Stimulated activated naive CD8-positive, alpha-beta T cell treated with anti-CD3 and anti-CD28 coated beads, Interleukin-15, Interleukin-2, amounts not matched to agents 100 ng/mL and 50 ng/mL, for 24 hours (primary cell): ENCODE data around the gene PKN1.
"Not testable (repeated sequence)": the region's sequence is repeated elsewhere in the genome, so short reads cannot be mapped to it uniquely, and the experiment has no call there.

Source experiments
- H3K27ac Mint-ChIP-seq: one replicate; pipeline ENCODE4 v1.8.0; 2021; ENCODE audit warnings: mild to moderate bottlenecking, mixed read lengths
- H3K27me3 Mint-ChIP-seq: one replicate; pipeline ENCODE4 v1.8.0; 2021; ENCODE audit warnings: mixed read lengths
- H3K36me3 Mint-ChIP-seq: one replicate; pipeline ENCODE4 v1.8.0; 2021; ENCODE audit warnings: low read depth, mixed read lengths
- H3K4me1 Mint-ChIP-seq: one replicate; pipeline ENCODE4 v1.8.0; 2021; ENCODE audit warnings: low read depth, mixed read lengths
- H3K4me3 Mint-ChIP-seq: one replicate; pipeline ENCODE4 v1.8.0; 2021; ENCODE audit warnings: mild to moderate bottlenecking, mixed read lengths
- H3K9me3 Mint-ChIP-seq: one replicate; pipeline ENCODE4 v1.8.0; 2021; ENCODE audit warnings: mixed read lengths

The PKN1 gene

DNA sequence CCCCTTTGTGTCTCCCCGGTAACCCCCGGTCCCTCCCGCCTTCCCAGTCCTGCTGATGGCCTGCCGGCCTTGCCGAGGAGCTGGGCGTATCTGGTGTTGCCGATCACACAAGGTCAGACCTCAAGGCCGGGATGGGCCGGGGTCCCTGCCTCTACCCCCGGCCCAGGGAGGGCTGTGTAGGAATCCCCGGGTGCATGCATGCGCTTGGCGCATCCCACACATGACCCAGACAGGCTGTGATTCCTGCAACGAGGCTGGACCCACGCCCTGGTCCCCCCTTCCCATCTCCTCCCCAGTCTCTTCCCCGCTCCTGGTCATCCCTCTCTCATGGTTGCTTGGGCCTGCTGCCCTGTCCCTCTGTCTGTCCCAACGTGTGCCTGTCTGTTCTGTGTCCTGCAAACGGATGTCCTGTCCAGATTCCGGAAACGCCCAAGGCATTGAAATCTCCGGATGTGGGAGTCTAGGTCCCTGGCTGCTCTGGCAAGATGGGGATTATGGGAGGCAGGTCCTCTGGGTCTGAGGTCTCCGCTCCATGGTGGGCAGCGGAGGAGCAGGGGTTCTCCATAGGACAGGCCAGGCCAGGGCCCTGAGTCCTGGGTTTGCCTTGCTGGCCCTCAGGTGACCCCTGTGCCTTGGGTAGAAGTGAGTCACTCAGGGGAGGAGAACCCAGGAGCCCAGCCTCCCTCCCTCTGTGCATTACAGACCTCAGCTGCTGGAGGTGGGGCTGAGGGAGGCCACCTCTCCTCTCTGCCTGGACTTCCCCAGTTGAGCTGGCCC, 1.6 kb downstream of the PKN1 start:
- Mint-ChIP-seq H3K36me3 (no peaks in the 10 kb centered on the region), H3K4me1 (peaks cover 60% of the 10 kb centered on the region), H3K27me3 (peaks cover 5% of the 10 kb centered on the region), H3K4me3 (peak overlapping the region; percentile 82), H3K9me3 (no peaks in the 10 kb centered on the region), H3K27ac (peak overlapping the region; percentile 87)

DNA sequence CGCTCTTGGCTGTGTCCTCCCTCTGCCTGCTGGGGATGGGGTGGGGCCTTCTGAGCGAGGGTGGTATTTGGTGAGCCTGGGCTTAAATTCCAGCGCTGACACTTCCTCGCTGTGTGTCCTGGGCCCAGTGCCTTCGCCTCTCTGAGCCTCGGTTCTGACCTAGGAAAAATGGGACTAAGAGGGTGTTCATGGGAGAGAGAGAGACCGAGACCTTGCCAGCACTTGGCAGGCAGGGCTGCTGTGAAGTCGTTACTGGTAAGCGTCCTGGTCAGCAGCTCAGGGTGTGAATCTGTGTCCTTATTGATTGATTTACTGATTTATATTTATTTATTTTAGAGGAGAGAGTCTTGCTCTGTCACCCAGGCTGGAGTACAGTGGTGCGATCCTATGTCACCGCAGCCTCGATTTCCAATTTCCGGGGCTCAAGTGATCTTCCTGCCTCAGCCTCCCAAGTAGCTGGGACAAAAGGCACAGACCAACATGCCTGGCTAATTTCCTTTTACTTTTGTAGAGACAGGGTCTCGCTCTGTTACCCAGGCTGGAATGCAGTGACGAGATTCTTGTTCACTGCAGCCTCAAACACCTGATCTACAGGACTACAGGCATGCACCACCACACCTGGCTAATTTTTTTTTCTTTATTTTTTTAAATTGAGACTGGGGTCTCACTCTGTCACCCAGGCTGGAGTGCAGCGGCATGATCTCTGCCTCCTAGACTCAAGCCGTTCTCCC, 2.4 kb downstream of the PKN1 start:
- Mint-ChIP-seq H3K27me3 (peaks cover 4% of the 10 kb centered on the region), H3K4me3 (peak overlapping the region; percentile 39), H3K4me1 (peaks cover 67% of the 10 kb centered on the region), H3K27ac (peak overlapping the region; percentile 40), H3K36me3 (no peaks in the 10 kb centered on the region), H3K9me3 (no peaks in the 10 kb centered on the region)

DNA sequence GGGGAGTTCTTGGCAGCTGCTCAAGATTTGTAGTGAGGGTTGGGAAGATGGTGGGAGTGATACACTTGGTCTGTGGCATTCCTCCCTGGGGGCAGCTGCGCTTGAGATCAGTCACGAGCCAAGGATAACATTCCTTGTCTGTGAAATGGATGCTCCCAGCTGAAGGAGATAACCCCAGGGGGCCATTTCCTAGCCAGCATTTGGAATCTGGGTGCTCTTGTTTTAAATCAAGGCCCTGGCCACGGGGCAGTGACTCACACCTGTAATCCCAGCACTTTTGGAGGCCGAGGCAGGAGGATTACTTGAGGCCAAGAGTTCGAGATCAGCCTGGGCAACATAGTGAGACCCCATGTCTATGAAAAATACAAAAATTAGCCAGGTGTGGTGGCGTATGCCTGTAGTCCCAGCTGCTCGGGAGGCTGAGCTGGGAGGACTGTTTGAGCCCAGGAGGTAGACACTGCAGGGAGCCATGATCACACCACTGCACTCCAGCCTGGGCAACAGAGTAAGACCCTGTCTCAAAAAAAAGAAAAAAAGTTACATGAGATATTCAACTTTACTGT, 4.6 kb downstream of the PKN1 start:
- Mint-ChIP-seq H3K27ac (peak overlapping the region; percentile 15), H3K4me3 (no peak overlapping the region), H3K4me1 (peaks cover 62% of the 10 kb centered on the region), H3K36me3 (peaks cover 7% of the 10 kb centered on the region), H3K9me3 (no peaks in the 10 kb centered on the region), H3K27me3 (no peaks in the 10 kb centered on the region)

DNA sequence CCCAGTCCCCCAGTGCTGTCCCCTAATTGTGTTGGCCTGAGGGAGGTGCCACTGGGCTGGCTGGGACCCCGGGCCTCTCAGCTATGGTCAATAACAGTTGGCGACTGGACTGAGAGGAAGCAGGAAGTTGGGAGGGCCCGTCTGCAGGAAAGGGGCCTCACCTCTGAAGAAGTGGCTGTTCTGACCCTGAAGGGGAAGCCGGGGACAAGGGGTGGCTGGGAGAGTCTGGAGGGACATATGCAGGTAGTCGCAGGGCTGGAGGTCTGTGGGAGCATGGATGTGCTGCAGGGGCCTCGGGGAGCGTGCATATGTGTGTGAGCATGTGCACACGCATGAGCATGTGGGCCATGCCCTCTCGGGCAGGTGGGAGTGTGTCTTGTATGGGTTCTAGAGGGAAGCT, 5.9 kb downstream of the PKN1 start:
- no peaks in the 10 kb centered on the region for H3K9me3 Mint-ChIP-seq
- H3K36me3 Mint-ChIP-seq: peaks cover 17% of the 10 kb centered on the region
- peaks cover 62% of the 10 kb centered on the region for H3K4me1 Mint-ChIP-seq

DNA sequence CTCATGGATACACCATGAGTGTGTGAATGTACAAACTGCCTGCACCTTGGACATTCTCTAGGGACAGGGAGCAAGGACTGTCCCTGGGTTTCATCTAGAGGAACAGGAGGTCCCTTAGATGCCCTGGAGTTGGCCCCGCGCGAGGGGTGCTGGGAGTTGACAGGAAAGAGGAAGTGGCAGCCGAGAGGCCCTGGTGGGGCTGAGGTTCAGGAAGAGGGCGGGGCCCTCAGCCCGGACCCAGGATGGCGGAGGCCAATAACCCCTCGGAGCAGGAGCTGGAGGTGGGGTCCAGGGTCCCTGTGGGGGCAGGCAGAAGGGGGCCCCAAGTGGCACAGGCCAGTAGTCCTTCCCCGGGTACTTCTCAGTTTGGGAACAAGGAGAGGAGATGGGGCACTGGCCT, 6.9 kb downstream of the PKN1 start:
- Mint-ChIP-seq H3K4me1 (peaks cover 52% of the 10 kb centered on the region), H3K4me3 (peak overlapping the region; percentile 85), H3K9me3 (no peaks in the 10 kb centered on the region), H3K36me3 (peaks cover 25% of the 10 kb centered on the region), H3K27me3 (no peaks in the 10 kb centered on the region), H3K27ac (peak overlapping the region; percentile 86)

More for the DNA sequence above, 5.9 kb downstream of the PKN1 start:
- no peaks in the 10 kb centered on the region for H3K27me3 Mint-ChIP-seq
- peak overlapping the region; percentile 86 for H3K27ac Mint-ChIP-seq
- peak overlapping the region; percentile 85 for H3K4me3 Mint-ChIP-seq

DNA sequence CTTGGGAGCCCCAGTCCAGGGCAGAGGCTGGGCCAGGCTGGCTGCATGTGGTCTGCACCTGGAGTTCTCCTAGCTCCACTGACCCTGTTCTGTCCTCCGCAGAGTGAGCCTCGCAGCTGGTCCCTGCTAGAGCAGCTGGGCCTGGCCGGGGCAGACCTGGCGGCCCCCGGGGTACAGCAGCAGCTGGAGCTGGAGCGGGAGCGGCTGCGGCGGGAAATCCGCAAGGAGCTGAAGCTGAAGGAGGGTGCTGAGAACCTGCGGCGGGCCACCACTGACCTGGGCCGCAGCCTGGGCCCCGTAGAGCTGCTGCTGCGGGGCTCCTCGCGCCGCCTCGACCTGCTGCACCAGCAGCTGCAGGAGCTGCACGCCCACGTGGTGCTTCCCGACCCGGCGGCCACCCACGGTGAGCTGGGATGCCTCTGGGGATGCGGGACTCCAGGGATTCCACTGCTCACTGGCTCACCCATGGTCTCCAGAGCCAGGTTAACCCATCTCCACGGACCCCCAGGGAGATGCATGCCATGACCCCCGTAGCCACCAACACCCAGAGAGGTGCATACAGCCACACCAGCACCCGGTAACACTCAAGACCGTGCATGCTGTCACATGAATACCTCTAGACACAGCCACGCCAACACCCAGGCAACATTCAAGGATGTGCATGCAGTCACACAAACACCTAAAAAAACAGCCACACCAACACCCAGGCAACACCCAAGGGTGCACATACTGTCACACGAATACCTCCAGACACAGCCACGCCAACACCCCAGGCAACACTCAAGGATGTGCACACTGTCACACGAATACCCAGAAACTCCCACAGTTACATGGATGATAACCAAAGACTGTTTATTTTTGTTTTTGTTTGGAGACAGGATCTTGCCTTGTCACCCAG, 8.2 kb downstream of the PKN1 start:
- peak overlapping the region; percentile 86 for H3K27ac Mint-ChIP-seq
- peaks cover 48% of the 10 kb centered on the region for H3K4me1 Mint-ChIP-seq
- H3K9me3 Mint-ChIP-seq: no peaks in the 10 kb centered on the region
- H3K4me3 Mint-ChIP-seq: peak overlapping the region; percentile 85
- peaks cover 31% of the 10 kb centered on the region for H3K36me3 Mint-ChIP-seq
- no peaks in the 10 kb centered on the region for H3K27me3 Mint-ChIP-seq

DNA sequence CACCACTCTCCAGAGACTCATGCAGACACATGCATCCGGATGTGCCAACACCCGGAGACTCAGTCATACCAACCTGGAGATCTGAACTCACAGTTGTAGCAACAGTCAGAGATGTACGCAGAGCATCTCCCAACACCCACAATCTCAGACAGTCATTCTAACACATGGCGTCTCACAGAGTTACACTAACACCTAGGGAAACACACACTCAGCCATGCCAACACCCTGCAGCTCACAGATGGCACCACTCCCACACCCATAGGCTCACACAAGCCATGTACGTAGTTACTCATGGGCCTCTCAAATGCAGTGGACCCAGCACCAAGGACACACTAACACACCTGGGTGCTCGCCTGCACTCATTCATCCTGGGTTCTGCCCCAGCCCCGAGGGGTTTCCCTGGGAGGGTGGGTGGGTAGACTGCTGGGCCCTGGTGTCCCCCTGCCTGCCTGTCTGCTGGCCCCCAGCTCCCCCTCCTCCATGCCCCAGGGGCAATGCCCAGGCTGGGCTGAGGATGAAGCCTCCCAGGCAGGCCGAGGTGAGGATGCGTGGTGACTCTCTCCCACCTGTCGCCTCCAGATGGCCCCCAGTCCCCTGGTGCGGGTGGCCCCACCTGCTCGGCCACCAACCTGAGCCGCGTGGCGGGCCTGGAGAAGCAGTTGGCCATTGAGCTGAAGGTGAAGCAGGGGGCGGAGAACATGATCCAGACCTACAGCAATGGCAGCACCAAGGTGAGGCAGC, 10.0 kb downstream of the PKN1 start:
- H3K4me1 Mint-ChIP-seq: peaks cover 37% of the 10 kb centered on the region
- no peaks in the 10 kb centered on the region for H3K9me3 Mint-ChIP-seq
- H3K36me3 Mint-ChIP-seq: peaks cover 43% of the 10 kb centered on the region
- no peak overlapping the region for H3K27ac Mint-ChIP-seq
- no peaks in the 10 kb centered on the region for H3K27me3 Mint-ChIP-seq
- H3K4me3 Mint-ChIP-seq: no peak overlapping the region

DNA sequence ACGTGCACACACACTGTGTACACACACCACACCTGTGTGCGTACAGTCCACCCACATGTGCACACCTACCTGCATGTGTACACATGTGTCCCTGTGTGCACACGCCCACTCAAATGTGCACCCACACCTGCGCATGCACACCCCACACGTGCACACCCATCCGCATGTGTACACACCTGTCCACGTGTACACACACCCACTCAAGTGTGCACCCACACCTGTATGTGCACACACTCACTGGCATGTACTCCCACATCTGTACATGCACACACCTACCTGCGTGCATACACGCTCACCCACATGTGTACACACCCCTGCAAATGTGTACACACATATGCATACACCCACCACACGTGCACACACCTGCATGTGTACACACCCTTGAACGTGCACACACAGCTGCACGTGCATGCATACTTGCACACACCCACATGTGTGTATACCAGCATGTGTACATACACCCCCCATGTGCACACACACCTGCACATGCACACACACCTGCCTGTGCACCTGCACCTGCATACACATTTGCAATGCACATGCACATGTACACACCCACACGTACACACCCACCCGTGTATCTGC, 10.6 kb downstream of the PKN1 start:
- no peaks in the 10 kb centered on the region for H3K27me3 Mint-ChIP-seq
- H3K36me3 Mint-ChIP-seq: peaks cover 49% of the 10 kb centered on the region
- no peak overlapping the region for H3K27ac Mint-ChIP-seq
- no peaks in the 10 kb centered on the region for H3K9me3 Mint-ChIP-seq
- H3K4me3 Mint-ChIP-seq: no peak overlapping the region
- H3K4me1 Mint-ChIP-seq: peaks cover 33% of the 10 kb centered on the region

DNA sequence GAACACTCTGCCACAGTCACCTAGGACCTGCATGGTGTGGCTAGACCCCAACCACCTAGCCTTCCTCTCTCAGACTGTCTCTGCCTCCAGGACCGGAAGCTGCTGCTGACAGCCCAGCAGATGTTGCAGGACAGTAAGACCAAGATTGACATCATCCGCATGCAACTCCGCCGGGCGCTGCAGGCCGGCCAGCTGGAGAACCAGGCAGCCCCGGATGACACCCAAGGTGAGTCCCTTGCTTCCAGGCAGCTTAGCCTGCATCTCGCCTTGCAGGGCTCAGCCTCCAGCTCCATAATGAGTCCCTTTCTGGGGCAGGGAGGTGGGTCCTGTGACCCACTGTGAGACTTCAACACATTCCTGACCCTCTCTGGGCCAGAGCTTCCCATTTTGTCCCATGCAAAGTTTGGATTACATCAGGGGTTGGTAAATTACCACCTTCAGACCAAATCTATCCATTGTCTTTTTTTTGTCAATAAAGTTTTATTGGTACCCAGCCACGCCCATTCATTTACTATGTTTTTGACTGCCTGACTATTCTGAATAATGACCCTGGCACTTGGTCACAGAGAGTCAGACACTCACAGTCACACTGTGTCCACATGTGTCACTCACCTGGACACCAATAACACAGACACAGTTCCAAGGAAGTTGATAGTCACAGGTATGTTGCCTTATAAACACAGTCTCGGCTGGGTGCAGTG, 13.4 kb downstream of the PKN1 start:
- peaks cover 68% of the 10 kb centered on the region for H3K36me3 Mint-ChIP-seq
- no peak overlapping the region for H3K4me3 Mint-ChIP-seq
- peaks cover 20% of the 10 kb centered on the region for H3K4me1 Mint-ChIP-seq
- H3K27ac Mint-ChIP-seq: no peak overlapping the region
- H3K27me3 Mint-ChIP-seq: no peaks in the 10 kb centered on the region
- H3K9me3 Mint-ChIP-seq: no peaks in the 10 kb centered on the region

DNA sequence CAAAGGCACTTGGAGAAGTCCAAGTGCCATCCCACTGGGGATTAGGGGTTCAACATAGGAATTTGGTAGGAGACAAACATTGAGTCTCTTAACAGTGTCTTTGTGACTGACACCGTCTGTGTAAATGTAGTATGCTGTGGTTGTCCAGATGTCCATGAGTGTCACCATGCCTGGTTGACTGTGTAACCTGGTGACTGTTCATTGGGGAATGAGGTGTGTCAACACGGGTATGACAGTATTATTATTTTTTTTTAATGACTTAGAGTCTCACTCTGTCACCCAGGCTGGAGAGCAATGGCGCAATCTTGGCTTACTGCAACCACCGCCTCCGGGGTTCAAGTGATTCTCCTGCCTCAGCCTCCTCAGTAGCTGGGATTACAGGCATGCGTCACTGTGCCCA, 16.2 kb downstream of the PKN1 start:
- Mint-ChIP-seq H3K9me3 (no peaks in the 10 kb centered on the region), H3K27me3 (no peaks in the 10 kb centered on the region), H3K4me3 (no peak overlapping the region), H3K4me1 (peaks cover 13% of the 10 kb centered on the region), H3K36me3 (peaks cover 56% of the 10 kb centered on the region), H3K27ac (no peak overlapping the region)

DNA sequence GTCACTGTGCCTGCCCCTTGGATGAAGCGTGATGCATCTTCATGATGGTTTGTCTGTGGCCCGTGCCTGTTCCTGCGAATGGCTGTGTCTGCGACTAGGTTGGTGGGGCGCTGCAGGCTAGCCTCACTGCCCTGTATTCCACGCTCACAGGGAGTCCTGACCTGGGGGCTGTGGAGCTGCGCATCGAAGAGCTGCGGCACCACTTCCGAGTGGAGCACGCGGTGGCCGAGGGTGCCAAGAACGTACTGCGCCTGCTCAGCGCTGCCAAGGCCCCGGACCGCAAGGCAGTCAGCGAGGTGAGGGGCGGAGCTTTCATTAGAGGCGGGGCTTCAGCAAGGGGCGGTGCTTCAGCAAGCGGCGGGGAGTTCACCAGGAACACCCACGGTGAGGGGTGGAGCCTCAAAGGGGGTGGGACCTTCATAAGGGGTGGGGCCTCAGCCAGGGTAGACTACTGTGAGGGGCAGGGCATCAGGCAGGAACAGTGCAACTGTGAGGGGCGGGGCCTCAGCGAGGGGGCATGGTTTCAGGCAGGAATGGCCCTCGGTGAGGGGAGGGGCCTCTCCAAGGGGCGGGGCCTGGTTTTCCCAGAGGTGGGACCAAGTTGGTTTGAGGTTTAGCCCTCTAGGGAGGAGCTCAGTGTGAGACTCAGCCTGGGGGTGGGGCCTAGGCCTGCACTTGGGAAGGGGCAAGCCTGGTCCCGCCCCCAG, 17.2 kb downstream of the PKN1 start:
- Mint-ChIP-seq H3K9me3 (no peaks in the 10 kb centered on the region), H3K27ac (no peak overlapping the region), H3K36me3 (peaks cover 53% of the 10 kb centered on the region), H3K27me3 (no peaks in the 10 kb centered on the region), H3K4me3 (no peak overlapping the region), H3K4me1 (peaks cover 13% of the 10 kb centered on the region)

DNA sequence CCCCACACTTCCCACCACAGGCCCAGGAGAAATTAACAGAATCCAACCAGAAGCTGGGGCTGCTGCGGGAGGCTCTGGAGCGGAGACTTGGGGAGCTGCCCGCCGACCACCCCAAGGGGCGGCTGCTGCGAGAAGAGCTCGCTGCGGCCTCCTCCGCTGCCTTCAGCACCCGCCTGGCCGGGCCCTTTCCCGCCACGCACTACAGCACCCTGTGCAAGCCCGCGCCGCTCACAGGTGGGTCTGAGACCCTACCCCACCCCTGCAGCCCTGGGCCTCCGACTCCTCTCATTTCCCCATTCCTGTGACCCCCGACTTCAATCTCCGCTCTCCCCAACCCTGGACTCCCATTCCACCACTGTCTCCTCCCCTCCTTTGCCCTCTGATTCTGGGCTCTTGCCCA, 17.8 kb downstream of the PKN1 start:
- Mint-ChIP-seq H3K4me3 (no peak overlapping the region), H3K27me3 (no peaks in the 10 kb centered on the region), H3K9me3 (no peaks in the 10 kb centered on the region), H3K4me1 (peaks cover 13% of the 10 kb centered on the region), H3K36me3 (peaks cover 53% of the 10 kb centered on the region), H3K27ac (no peak overlapping the region)

DNA sequence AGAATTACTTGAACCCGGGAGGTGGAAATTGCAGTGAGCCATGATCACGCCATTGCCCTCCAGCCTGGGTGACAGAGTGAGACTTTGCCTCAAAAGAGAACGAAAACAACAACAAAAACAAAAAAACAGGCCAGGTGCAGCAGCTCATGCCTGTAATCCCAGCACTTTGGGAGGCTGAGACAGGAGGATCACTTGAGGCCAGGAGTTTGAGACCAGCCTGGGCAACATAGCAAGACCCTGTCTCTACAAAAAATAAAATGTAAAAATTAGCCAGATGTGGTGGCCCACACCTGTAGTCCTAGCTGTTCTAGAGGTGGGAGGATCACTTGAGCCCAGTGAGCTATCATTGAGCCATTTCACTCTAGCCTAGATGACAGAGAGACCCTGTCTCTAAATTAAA, 19.2 kb downstream of the PKN1 start:
- Mint-ChIP-seq H3K36me3 (peaks cover 44% of the 10 kb centered on the region), H3K4me1 (peaks cover 13% of the 10 kb centered on the region)
- not testable (repeated sequence) for H3K9me3 Mint-ChIP-seq

More for the DNA sequence above, 19.2 kb downstream of the PKN1 start:
- not testable (repeated sequence) for H3K27me3 Mint-ChIP-seq, H3K4me3 Mint-ChIP-seq, H3K27ac Mint-ChIP-seq
